Bone marrow (tissue), 2 donors: ENCODE data around the gene SLN.
"Not testable (repeated sequence)": the region's sequence is repeated elsewhere in the genome, so short reads cannot be mapped to it uniquely, and the experiment has no call there.

Experiments used
- DNase-seq, 2 donors: peaks; one replicate each; lab custom pipeline; 2025; lab: John Stamatoyannopoulos, UW

The SLN gene

DNA sequence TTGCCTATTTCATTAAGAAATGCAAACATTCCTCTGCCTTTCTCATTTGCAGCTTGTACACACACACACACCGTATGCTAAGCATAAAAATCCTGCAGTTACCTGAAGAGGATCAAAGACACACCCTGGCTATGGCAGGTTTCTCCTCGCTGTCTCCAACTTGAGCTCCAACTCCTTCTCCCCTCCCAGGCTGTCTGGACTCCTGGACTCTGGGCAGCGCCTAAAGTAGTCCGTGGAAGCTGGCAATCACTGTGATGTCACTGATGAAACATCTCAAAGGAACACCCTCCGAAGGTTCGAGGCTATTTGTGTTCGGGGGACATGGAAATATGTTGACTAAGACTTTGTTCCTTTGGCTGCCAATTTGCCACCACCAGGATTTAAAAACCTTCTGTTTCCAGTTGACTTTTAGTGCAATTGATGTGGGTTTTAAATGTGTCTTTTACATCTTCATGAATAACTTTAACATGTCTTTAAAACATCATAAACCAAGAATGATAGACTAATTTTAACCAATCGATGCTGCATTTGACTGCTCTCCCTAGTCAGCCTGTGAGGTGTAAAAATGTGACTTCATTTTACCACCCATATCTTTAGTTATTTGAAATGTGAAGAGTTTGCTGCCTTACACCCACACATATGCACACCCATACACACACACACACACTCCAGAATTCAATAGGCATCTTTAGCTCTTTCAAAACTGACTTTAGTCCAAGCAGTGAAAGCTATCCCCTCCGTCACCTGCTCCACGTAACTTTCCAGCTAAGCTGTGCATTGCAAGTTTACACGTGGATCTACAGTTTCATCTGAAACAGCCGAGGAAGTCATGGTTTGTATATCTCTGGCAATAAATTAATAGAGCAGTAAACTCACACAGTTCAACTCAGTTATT, at the start of gene SLN:
SLN (minus strand) TSS at position 196 of the 895 bp plus-strand sequence.
- DNase-seq, result no peak

DNA sequence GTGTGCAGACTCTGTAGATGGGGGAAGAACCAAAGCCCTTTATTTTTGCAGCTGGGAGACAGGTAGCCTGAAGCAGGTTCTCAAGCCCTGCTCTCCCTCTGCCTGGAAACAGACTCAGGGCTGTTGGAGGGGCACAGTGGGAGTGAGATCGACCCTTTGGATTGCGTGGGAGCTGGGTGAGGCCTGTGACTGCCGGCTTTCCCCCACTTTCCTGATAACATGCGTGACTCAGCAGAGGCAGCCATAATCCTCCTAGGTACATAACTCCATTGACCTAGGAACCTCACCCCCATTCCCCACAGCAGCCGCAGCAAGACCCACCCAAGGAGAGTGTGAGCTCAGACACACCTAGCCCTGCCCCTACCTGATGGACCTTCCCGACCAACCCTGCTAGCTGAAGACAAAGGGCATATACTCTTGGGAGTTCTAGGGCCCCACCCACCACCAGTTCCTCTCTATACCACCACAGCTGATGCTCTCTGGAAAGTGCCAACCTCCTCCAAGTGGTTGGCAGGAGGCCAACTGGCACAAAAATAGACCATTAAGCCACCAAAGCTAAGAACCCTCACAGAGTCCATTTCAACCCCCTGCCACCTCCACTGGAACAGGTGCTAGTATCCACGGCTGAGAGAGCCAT, 47.0 kb upstream of the SLN start:
- DNase-seq, result not testable (repeated sequence)

DNA sequence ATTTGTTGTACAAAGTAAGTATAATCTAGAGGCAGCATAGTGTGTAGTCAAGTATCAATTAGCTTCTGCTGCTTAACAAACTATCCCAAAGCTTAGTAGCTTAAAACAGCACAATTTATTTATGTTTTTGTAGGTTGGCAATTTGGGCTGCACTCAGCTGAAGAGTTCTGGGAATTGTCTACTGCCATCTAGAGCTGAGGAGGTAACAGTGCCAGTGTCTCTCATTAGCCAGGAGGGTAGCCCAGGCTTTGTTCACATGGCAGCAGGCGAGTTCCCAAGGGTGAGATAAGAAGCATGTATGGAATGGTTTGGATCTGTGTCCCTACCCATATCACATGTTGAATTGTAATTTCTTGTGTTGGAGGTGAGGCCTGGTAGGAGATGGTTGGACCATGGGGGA, 45.8 kb upstream of the SLN start:
- DNase-seq, result no peak

DNA sequence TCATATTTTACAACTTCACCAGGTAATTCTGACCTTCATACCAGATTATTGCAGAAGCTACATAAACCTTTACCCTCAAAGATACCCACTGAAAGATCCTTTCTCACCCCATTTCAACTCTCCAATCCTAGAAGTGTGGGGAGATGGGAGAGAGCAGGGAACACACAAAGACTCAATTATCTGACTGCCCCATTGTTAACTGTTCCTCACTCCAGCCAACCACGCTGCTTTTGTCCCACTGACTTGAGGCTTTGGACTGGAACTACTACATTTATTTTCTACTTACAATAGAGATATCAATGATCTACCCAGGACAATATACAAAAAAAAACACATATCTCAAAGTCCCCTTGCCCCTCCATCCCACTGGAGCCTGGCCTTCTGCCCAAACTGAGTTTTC, 44.7 kb upstream of the SLN start:
- no peak for DNase-seq

DNA sequence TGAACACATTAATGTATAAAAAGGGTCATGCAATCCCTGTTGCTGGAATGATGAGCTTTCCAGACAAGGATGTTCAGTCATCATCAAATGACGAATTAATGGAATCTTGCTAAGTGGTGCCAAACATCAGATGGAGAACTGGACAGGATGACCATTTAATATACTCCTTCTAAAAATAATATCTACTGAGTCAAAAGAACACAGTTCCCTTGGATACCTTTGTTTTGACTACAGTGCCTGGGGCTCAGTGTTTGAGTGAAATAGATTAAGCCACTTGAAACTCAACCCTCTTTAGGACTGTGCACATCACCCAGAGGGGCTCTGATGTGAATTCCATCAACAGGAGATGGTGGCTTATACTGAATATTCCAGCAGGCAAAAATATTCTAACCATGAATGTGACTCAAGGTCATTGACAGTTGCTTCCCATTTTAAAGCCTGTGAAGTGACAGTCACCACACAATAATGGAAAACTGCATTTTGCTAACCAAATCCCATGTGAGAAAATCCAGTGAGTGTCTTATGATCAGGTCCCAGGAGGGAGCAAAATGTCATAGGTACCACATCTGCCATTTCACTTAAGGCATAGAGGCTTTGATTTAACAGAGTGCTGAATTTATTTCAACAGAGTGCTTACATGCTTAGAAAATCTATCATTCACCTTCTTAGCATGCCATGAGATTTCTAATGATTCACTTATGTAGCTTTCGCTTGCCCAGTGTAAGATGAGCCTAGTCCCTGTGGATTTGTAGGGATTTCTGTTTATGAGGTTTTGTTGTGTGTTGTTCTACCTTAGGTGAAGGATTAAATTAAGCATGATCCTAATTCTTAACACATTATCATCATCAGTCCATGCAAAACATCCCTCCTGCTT, 41.3 kb upstream of the SLN start:
- DNase-seq, result no peak

DNA sequence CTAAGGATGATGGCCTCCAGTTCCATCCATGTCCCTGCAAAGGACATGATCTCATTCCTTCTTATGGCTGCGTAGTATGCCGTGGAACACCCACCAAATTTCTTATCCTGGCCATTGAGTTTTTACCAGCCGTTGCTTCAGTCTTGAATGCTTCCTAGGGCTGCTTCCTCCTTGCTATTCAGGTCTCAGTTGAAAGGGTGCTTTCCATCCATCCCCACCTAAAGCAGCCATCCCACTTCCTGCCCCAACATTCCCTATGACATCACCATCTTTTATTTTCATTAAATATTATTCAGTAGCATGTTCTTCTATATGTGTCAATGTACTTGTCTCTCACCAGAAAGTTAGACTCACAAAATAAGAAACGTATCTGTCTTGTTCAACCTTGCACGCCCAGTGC, 40.7 kb upstream of the SLN start:
- DNase-seq, result no peak

DNA sequence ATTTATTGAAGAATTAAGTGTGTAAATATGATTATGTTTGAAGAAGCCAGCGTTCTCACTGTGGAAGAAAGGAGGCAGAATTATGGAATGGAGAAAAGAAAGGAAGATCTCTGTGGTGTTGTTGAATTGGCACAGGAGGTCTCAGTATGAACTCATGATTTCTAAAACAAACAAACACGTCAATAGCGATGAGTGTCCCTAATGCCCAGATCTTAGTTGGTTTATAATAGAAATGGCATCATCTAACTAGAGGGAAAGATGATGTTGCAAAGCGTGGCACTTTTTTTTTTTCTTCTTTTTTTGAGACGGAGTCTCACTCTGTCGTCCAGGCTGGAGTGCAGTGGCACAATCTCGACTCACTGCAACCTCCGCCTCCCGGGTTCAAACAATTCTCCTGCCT, 39.2 kb upstream of the SLN start:
- DNase-seq, result no peak

DNA sequence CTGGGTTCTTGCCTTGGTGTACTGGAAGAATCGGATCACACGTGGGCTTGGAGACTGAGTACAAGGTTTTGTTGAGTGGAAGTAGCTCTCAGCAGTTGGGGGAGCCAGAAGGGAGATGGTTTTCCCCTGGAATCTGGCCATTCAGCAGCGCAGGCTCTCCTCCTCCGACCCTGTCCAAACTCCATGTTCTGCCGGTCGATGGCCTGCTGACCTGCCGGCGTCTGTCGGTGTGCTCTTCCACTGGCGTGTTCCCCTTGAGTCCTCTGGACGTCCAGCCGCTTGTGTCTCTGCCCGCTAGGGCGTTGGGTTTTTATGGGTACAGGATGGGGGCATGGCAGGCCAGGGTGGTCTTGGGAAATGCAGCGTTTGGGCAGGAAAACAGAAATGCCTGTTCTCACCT, 38.5 kb upstream of the SLN start:
- DNase-seq, result no peak

DNA sequence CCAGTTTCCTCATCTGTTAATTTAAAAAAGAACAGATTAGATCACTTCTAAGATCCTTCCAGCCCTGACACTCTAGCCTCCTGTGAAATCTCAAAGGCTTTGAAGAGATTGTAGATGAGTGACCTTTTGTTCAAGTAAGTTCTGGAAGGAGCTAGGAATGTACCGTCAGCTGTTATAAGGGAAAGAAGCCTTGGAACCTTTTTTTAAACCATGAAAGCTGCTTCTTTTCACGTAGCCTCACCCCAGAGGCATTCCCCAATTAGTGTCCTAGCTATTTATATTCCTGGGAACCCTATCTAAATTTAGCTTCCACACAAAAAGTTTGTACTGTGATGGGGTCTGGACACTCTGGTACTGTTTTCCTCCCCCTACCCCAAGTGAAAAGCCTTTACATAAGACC, 35.8 kb upstream of the SLN start:
- no peak for DNase-seq

DNA sequence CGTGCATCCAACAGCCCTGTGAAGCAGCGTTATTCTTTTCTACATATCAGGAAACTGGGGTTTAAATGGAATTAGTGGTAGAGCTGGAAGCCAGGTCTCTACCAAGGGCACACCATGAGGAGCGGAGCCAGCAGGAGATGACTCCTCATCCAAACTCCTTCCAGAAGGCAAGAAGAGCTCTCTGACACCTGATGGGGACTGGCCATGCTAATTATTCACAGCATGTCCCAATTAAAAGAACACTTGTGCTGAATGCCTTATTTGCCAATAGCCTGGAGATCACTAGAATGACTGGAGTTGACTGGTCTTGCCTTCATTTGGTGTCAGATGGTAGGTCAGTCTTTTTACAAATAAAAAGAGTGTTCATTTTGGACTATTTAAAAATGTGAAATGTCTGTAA, 32.9 kb upstream of the SLN start:
- DNase-seq, result no peak

DNA sequence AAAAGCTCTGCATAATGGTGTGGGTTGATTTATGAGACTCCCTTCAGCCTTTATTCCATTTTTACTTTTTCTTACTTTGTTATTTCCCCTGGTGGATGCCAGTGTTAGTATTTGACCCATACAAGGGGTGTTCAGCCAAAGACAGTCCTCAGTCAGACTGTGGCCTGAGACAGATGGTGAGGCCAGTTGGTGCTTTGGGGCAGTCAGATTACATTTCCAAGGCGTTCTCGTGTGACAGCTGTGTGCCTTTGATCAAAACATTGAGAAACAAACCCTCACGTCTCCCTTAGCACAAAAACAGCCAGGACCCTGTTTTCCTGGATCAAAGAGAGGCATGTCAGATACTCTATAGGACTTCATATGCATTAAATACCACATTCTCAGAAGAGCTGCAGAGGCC, 31.3 kb upstream of the SLN start:
- DNase-seq, result no peak

DNA sequence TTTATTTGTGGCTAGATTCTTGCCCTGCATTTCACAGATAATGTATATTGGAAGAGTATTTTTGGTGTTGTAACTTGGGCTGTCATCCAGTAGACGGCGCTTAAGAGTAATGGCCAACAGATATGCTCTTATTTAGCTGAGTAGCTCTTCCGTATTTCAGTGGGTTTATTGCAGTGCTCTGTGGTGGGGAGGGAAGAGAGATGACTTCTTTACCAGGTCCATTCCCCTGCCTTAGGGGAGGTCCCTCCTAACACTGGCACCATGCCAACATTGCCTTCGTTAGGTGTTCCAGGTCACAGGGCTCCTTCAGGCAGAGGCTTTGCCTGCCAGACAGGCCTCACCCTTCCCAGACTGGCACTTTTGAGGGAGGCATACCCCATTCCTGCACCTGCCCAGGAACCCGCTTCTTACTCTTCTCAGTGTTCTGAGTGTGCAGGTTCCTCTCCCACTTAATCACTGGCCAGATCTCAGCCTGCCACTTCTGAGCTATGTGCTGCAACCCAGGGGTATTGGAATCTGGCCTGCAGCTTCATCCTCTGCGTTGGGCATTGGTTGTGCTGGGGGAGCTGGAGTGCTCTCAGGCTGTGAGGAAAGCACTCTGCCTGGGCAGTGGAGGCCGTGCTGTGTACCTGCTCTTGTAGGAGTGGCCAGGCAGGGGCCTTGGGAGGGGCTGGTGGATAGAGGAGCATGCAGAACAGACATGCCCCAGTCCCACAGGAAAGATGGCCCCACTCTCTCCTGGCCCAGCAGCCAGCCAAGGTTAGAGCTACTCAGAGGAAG, 29.4 kb upstream of the SLN start:
- peak in 1 of 2 donors; percentile 57 for DNase-seq

DNA sequence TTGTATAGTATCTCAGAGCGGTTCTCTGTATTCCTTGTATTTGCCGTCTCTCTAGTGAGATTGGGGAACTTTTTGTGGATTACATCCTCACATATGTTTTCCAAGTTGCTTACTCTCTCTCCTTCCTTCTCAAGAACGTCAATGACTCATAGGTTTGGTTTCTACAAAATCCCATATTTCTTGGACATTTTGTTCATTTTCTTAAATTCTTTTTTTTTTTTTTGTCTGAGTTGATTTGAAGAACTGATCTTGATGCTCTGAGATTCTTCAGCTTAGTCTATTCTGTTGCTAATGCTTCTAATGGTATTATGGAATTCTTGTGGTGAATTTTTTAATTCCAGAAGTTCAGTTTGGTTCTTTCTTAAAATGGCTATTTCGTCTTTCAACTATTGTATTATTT, 28.4 kb upstream of the SLN start:
- no peak for DNase-seq

DNA sequence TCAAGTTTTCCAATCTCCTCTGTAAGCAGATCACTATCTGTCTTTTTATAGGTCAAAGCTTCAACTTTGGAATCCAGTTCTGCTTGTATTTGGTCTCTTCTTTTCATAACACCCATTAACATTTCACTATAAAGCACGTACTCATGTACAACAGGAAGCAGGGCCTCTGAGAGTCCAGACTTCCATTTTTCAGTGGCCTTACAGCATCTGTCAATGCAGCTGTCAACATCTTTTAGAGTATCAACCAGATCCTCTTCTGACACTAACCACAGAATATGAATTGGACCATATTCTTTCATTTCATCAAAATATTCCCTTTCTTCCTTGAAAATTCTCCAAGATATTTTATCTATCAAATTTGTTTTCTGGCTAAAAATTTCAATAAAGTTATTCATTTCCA, 24.7 kb upstream of the SLN start:
- no peak for DNase-seq

DNA sequence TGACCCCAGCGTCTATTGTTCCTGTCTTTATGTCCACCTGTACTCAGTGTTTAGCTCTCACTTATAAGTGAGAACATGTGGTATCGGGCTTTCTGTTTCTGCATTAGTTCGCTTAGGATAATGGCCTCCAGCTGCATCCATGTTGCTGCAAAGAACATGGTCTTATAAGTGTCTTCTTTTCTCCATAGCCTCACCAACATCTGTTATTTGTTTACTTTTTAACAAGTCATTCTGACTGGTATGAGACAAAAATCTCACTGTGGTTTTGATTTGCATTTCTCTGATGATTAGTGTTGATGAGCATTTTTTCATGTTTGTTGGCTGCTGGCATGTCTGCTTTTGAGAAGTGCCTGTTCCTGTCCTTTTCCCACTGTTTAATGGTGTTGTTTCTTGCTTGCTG, 21.7 kb upstream of the SLN start:
- DNase-seq, result no peak

DNA sequence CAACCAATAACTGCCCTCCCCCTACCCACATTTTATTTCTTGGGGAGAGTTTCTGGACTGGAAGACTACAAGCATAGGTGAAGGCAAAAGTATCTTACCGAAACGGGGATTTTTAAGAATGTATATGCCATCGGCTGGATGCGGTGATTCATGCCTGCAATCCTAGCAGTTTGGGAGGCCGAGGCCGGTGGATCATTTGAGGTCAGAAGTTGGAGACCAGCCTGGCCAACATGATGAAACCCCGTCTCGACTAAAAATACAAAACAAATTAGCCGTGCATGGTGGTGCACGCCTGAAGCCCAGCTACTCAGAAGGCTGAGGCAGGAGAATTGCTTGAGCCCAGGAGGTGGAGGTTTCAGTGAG, 20.8 kb upstream of the SLN start:
- DNase-seq, result no peak

DNA sequence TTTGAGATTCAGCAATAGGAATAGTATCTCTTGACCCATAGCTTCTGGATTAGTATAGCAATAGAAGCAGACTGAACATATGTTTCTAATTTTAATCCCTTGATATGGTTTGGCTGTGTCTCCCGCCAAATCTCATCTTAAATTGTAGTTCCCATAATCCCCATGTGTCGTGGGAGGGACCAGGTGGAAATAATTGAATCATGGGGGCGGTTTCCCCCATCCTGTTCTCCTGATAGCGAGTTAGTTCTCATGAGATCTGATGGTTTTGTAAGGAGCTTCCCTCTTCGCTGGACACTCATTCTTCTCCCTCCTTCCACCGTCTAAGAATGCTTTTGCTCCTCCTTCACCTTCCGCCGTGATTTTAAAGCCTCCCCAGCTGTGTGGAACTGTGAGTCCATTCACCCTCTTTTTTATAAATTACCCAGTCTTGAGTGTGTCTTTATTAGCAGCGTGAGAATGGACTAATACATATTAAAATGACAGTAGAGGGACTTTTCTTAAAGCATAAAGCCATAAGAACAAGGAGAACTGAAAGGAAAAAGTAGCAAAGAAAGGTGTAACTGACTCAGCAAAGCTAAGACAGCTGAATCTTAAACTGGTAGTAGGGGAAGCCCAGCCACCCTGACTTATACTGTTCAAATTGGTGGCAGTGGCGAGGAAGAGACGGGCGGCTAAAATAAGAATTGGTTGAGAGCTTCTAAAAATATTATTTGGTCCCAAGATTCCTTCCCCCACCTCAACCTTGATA, 20.3 kb upstream of the SLN start:
- no peak for DNase-seq

DNA sequence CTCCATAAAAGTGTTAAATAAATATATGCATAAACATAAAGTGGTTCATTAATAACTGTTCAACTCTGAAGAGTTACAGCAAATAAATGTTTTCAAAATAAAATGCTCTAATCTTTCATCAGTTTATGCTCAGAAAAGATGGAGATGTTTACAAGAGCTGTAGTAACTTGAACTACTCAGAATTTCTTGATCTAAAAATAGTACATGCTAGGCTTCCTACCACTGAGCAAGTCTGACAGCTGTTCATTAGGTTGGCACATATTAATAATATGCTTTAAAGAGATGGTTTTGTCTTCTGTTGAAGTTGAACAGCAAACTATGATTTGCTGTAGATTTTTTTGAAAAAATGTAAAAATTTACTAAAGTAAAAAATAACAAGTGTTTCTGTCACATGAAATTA, 10.8 kb upstream of the SLN start:
- no peak for DNase-seq

DNA sequence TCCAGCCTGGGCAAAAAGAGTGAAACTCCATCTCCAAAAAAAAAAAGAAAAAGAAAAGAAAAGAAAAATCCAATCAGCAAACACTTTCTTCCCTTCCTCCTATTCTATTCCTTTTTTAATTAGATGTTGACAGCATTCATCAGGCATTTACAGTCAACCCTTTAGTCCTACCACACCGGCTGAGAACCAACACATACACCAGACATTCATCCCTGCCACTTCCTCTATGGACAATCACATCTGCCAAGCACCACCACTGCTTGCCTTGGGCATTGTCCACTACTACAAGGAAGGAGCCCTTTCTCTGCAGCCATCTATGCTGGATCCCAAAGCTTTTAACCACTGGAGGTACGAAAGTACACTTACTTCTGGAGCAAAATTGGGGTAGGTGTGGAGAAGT, 9.4 kb upstream of the SLN start:
- DNase-seq, result no peak

DNA sequence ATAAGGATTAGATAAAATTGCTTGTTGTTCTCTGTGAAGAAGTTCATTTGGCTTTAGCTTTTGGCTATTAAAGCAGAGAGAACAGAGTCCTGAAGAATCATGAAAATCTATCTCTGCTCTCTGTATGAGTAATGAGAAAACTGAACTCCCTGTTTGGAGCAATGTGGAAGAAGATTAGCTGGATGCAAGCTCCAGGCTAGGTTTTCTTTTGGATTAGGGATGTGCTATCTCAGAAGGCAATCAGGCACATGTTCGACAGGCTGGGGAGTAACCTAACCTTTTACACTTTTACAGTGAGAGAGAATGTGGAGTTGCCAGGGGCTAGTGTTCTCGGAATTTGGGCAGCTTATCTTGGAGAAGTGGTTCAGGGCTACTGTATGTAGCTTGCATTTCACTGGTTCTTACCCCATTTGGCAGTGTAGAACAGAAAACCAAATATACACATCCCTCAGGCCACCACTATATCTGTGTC, 8.5 kb upstream of the SLN start:
- no peak for DNase-seq
